Measurements from ENCODE around the gene TOGARAM1. TPM values are rescaled to one million over a fixed set of nuclear protein-coding genes. Genes with fewer than 3 reads are reported as not detected.

Gene TOGARAM1
- polyA plus RNA-seq, 1 of the 3 experiments (the other 2 are of a cell fraction), result 2.1 TPM

Small RNAs within 50 kb of the gene (small RNA-seq; reads per million reads assigned to genes)
- gene RF00151 (0 reads per million in 7 experiments), gene SNORD127 (46.2 to 8,266 (median 429) reads per million in 7 experiments)

Other genes with a start within 250 kb of the TOGARAM1 start
- gene KLHL28, start 243 bp upstream of the TOGARAM1 start, polyA plus RNA-seq (2012; rRNA removed), result 0.72 and 1.3 TPM in 2 replicates
- 14.6 and 22.4 TPM in 2 replicates for gene PRPF39, start 121.9 kb downstream of the TOGARAM1 start, polyA plus RNA-seq (2012; rRNA removed)
- gene FKBP3, start 172.3 kb downstream of the TOGARAM1 start, polyA plus RNA-seq (2012; rRNA removed), result 21.8 and 24.5 TPM in 2 replicates
- 0.67 and 0.91 TPM in 2 replicates for gene FANCM, start 173.7 kb downstream of the TOGARAM1 start, polyA plus RNA-seq (2012; rRNA removed)